GM12874 (cell line): ENCODE data around the gene CEP44.

Source experiments
- CTCF ChIP-seq: IDR thresholded peaks from 2 replicates; pipeline ENCODE4 v1.5.1; 2011; ENCODE audit warnings: low read depth, mild to moderate bottlenecking, control low read depth, low read length, moderate library complexity; ENCODE audit not compliant: insufficient read depth

Gene CEP44

DNA sequence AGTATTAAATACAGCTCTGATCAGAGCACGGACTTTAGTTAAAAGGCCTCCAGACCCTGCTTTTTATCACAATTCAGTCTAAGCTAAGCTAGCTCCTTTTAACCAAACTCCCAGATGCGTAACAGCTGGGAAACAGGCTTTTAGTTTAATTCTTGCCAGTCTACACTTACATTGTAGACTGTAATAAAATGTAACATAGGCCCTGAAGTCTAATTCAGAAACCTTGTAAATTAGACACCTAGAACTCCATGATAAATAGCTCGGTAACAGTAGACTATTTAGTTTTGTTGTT is 20.3 kb upstream of the CEP44 start:
- no peak for TF ChIP-seq CTCF

DNA sequence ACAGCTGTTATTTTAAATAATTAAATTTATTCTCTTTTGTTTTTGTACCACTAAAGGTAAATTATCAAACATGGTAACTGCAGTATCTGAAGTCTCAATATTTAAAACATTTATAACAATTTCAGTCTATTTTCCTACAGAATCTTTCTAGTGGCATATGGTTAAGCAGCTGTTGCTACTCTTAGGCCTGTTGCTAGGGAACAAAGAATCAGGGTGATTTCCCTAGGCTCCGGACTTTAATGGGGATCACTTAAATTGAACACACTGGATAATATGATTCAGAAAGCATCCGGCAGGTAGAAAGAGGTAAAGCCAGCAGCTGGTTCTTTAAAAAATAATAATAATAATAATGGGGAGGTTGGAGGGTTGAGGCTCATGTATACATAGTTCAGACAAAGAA is 17.8 kb upstream of the CEP44 start:
- TF ChIP-seq CTCF = no peak

DNA sequence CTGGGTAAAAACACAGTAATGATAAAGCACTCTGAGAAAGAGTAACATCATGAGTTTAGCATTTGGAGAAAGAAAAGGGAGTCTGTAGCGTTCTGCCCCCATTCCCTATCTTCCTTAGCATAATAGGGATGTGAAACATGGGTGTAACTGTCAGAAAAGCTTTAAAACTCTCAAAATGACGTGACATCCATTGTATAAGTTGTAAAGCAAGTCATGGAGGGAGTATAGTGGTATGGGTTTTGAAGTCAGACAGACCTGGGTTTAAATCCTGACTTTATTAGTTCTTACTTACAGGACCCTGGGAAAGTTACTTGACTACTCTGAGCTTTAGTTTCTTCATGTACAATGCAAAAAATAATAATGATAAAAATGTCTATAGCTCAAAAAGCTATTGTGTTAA is 17.3 kb upstream of the CEP44 start:
- no peak for TF ChIP-seq CTCF

GRCh38 chr4:174273930-174274329 is 9.8 kb upstream of the CEP44 start:
- TF ChIP-seq CTCF = no peak

DNA sequence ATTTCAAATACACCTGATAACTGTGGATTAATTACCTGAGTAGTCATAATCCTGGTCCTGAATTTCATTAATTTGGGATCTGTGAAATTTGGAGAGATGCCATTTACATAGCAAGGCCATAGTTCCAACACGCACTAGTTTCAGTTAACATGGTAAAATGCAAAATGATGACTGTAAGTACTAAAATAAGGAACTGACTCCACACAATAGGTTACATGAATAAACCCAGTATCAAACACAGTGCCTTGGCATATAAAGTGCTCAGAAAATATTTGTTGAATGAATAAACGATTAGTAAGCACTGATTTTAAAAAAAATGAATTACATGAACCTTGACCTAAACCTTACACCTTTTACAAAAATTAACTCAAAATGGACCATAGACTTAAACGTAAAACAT is 9.3 kb upstream of the CEP44 start:
- TF ChIP-seq CTCF = no peak

GRCh38 chr4:174275101-174275500 is 8.6 kb upstream of the CEP44 start:
- TF ChIP-seq CTCF = no peak

- TF ChIP-seq CTCF = no peak
These were observed 6.3 kb upstream of the CEP44 start for GRCh38 chr4:174277433-174277832.

DNA sequence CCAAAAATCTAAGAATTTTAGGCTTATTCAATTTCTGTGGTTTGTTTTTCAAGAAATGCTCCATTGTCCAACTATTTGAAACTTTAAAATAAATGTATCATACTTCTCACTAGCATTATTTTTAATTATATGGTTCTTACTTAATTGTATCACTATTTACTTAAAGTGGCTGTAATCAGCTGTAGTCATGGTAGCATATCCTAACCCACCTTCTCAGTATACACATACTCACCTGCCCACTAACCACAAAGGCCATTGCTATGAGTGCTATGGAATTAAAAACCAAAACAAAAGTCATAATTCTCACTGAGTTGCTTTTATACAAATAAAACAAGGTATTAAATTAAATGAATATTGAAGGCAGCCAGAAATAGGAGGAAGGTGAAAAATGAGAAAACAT is 5.2 kb upstream of the CEP44 start:
- TF ChIP-seq CTCF = no peak
